Cortex of kidney (tissue), 1 donor: ENCODE measurements around the gene BABAM1.

Experiments used
- DNase-seq: peaks from one replicate; lab custom pipeline; 2025; lab: John Stamatoyannopoulos, UW

BABAM1 gene

DNA sequence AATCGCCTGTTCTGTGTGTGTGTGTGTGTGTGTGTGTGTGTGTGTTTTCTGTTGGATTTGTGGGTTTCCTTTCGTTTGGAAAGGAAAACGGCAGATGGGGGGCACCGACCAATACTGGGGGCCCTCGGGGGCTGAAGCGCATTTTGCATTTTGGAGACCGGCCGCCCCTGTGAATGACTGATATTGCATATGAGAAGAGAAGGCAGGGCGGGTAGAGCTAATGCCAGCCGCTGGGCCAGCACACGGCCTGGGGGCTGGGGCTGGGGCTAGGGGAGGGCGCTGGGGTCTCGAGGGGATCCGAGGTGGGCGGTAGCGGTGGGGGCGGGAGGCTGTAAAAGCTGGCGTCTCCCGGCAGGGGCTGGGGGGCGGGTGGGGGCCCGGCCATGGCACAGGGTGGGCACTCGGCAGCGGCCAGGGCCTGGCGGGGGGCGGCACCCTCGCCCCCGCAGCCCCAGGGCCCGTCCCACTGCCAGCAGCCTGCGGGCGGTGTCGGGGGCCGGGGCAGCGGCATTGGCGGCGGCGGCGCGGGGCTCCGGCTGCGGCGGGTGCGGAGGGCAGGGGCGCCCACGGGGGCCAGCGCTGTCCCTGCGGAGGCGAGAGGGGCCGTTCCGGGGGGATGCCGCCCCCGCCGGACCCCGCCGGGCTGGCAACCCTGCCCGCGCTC lies 56.2 kb downstream of the BABAM1 start:
- DNase-seq, result no peak

DNA sequence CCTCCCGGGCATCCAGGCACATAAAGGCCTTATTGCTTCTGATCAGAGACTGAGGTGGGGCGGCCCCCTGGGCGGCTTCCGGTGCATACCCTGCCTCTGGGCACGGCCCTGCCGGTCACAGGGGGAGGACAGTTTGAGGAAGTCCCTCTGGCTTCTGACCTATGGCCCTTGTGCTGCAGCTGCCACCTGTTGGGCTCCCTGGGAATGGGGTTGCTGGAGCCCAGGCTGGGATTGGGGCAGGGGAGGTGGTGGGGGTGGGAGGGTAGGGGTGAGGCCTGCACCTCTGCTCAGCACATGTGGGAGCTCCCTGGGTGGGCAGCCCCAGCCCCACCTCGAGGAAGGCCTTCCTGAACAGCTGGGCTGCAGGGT lies 56.7 kb downstream of the BABAM1 start:
- no peak for DNase-seq

DNA sequence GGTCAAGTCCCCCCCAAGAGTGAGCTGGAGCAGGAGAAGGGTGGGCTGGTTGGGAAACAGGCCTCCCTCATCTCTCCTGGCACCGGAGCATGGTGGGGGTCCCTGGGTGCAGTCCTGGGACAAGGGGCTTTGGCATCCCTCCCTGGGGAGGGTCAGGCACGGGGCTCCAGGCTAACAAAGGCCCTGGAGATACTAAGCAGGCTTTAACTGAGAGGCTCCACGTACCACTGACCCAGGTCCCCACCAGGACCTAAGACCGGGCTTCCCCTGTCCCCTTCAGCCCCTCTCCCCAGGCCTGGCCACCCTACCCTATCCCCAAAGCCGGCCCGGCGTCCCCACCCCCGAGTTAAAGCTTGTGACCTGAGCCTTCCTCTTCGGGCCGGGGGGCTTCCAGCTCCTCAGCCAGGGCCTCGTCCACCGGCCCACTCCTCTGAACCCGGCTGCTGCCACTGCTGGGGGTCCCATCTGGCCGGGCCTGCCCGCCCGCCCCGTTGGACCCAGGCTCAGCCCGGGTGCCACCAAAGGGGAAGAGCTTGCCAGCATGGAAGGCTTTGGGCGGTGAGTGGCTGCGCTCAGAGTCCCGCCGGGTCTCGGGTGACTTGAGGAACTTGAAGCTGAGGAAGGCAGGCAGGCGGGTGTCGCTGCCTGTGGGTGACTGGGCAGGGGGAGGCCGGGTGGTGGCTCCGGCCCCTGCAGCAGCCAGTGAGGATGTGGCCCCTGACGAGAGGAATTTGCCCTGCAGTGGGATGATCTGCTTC lies 57.3 kb downstream of the BABAM1 start:
- no peak for DNase-seq

DNA sequence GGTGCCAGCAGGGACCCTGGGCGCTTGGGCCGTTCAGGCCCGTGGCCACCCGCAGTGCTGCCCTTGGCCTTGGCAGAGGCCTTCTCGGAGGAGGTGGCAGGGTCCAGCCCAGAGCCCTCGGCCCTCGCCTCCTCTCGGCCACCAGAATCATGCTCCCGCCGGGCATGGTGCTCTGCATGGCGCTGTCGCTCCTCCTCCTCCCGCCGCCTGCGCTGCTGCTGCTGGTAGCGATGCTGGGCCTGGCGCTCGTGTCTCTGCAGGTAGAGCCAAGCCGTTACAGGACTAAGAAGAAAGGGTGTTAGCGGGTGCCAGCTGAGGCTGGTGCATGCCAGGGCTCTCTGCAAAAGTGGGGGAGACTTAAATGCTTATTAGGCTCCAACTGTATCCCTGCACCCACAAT lies 57.9 kb downstream of the BABAM1 start:
- no peak for DNase-seq

DNA sequence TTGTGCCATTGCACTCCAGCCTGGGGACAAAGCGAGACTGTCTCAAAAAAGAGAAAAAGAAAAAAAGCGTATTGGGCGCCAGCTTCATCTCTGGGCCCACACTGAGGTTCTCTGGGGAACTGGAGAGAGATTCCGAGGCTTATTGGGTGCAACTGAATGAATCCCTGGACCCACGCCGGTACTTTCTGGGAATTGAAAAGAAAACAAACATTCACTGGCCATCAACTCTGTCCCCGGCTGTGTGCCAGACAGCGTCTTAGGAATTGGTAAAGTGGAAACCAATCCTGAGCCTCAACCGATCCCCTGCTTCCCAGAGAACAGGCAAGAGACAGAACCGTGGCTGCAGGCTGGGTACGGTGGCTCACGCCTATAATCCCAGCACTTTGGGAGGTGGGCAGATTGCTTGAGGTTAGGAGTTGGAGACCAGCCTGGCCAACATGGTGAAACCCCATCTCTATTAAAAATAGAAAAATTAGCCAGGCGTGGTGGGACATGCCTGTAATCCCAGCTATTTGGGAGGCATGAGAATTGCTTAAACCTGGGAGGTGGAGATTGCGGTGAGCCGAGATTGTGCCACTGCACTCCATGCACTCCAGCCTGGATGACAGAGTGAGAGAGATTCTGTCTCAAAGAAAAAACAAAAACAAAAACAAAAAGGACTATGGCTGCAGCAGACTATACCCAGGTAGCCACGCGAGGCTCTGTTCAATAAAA lies 58.8 kb downstream of the BABAM1 start:
- DNase-seq, result no peak

DNA sequence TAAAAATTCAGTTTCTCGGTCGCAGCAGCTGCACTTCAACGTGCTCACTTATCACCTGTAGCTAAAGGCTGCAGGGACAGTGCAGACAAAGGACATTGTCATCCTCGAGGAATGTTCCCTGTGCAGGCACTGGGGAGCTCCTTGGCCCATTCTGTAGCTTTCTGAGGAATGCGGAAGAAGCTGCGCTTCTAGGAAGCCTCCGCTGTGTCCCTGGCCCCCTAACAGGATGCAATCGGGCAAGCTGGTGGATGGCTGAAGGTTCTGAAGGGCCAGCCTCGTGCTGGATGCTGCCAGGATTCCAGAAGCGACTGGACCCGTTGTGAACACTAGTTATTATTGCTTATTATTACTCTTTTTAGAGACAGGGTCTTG lies 59.3 kb downstream of the BABAM1 start:
- no peak for DNase-seq

DNA sequence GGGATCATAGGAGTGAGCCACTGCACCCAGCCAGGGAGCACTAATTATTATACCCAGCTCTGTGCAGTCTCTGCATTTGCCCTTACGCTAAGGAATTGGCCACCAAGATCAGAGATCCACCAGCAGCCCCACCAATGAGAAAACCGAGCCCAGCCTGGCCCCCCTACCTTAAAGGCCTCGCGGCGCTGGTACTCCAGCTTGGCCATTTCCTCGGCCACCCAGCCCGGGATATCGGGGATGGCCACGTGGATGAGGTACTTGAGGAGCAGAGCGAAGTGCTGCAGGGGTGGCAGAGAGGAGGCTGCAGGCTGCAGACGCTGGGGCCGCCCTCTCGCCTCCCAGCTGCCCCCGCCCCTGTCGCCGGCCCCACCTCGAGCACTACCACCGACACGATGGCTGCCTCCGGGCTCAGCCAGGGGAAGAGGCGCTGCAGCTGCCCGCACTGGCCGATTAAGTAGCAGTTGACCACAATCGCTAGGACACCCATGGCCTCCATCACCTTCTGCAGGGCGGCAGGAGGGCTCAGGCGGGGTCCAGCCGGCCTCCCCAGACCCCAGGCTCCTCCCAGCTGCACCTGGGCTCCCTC lies 59.9 kb downstream of the BABAM1 start:
- DNase-seq, result no peak

DNA sequence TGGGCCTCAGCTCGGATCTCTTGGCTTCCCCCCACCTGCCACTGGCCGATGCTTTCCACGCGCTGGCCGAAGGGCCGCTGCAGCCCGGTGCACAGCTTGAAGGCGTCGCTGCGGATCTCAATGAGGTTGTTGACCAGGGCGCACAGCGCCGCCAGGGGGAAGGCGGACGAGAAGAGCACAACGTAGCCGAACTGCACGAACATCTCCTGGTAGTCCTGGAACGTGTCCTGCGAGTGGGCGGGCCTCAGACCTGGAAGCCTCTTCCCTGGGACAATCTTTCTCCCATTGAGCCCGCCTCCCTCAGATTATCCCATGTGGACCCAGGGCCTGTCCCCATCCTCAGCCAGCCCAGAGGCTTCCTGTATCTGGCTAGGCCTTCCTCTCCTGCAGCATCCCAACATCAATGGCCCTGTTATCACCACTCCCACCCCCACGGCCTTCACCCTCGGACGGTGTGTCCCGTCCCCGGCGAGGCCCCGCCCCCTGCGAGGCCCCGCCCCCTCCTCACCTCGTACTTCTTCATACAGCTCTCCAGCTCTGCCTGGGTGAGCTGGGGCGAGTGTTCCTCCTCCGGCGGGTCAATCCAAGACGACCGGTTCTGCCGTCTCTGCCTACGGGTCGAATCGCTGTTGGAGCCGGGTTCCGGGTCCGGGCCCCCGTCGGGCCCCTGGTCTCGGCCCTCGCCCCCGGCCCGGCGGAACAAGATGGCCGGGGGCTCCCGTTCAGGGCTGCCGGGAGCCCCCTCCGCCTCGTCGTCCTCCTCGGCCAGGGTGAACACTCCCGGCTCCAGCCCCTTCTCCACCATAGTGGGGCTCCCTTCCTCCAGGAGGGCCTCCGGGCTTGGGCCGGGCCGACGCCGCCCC lies 60.6 kb downstream of the BABAM1 start:
- DNase-seq, result no peak
